Large intestine (tissue), 3 donors: ENCODE measurements around the gene HIF1A. TPM values are rescaled to one million over a fixed set of nuclear protein-coding genes. Genes with fewer than 3 reads are reported as not detected.
"Not testable (repeated sequence)": the region's sequence is repeated elsewhere in the genome, so short reads cannot be mapped to it uniquely, and the experiment has no call there.

Source experiments
- DNase-seq, 2 donors: peaks; one replicate each; pipeline versions ENCODE4 v3.0.0 to v3.0.0-alpha.2; 2013
- H3K27ac ChIP-seq: one replicate; pipeline ENCODE4 v1.5.1; 2013; ENCODE audit warnings: low read length
- H3K27me3 ChIP-seq: 2 replicates; pipeline ENCODE4 v1.6.1; 2013; ENCODE audit warnings: low read length; ENCODE audit not compliant: control insufficient read depth, insufficient read depth
- H3K36me3 ChIP-seq: 2 replicates; pipeline ENCODE4 v1.6.1; 2013; ENCODE audit warnings: low read length; ENCODE audit not compliant: control insufficient read depth, insufficient read depth
- H3K4me1 ChIP-seq: one replicate; pipeline ENCODE4 v1.6.1; 2013; ENCODE audit warnings: low read length; ENCODE audit not compliant: control insufficient read depth, insufficient read depth
- H3K4me3 ChIP-seq: one replicate; pipeline ENCODE4 v1.5.1; 2013; ENCODE audit warnings: low read length
- H3K9me3 ChIP-seq: one replicate; pipeline ENCODE4 v1.6.1; 2013; ENCODE audit warnings: mild to moderate bottlenecking, low read depth, low read length, moderate library complexity; ENCODE audit not compliant: control insufficient read depth
- WGBS: methylation state at CpG from one replicate; pipeline ENCODE4 v1.1.5; 2013; ENCODE audit warnings: low lambda C conversion rate; ENCODE audit not compliant: insufficient coverage; 5-methylcytosine and 5-hydroxymethylcytosine counted together
- polyA plus RNA-seq: library from polyadenylated mRNA; unstranded; fragments of 120-200 nt; gene quantifications from one replicate; pipeline ENCODE4 v1.2.1, GENCODE V29; 2013

Gene HIF1A
- polyA plus RNA-seq, 1 donor, result 56.7 TPM

DNA sequence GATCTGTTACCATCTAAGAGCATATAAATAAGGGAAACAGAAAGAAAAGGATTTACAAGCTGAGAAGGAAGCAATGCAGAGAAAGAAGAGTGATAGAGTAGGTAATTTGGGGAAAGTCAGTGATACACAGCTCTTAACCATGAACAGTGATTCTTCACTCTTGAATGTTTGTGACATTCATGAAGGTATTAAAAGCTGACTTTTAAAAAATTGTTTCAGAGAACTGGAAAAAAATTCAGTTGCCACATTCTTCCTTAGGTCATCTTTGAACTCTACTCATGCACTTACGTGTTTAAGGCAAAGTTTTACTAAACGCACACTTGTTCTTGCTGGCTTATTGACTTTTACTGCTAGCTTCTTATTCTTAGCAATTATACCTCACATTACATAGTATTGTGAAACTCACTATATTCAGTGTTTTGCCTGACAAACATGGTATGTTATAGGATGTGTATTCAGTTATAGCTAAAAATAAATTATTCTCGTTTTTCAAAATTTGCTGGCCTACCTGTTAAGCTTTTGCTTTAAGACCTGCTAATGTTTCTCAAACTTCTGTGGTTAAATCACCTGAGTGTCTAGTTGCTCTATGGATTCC is 10.9 kb downstream of the HIF1A start:
- no peak overlapping the region for H3K4me3 ChIP-seq
- H3K4me1 ChIP-seq, result no peaks in the 10 kb centered on the region

DNA sequence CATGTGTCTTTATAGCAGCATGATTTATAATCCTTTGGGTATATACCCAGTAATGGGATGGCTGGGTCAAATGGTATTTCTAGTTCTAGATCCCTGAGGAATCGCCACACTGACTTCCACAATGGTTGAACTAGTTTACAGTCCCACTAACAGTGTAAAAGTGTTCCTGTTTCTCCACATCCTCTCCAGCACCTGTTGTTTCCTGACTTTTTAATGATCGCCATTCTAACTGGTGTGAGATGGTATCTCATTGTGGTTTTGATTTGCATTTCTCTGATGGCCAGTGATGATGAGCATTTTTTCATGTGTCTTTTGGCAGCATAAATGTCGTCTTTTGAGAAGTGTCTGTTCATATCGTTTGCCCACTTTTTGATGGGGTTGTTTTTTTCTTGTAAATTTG is 12.5 kb downstream of the HIF1A start:
- DNase-seq, H3K27me3 ChIP-seq, H3K4me3 ChIP-seq, H3K4me1 ChIP-seq, H3K36me3 ChIP-seq, H3K9me3 ChIP-seq, H3K27ac ChIP-seq: not testable (repeated sequence)
- WGBS, result no CpG with 5 or more reads among the region's 4 CpGs

More for the DNA sequence above, 10.9 kb downstream of the HIF1A start:
- no peaks in the 10 kb centered on the region for H3K9me3 ChIP-seq
- H3K27me3 ChIP-seq, result no peaks in the 10 kb centered on the region
- no peak overlapping the region for H3K27ac ChIP-seq
- H3K36me3 ChIP-seq, result no peaks in the 10 kb centered on the region
- 57% methylated on average over 1 of the region's 3 CpGs for WGBS
- DNase-seq, result no peak

DNA sequence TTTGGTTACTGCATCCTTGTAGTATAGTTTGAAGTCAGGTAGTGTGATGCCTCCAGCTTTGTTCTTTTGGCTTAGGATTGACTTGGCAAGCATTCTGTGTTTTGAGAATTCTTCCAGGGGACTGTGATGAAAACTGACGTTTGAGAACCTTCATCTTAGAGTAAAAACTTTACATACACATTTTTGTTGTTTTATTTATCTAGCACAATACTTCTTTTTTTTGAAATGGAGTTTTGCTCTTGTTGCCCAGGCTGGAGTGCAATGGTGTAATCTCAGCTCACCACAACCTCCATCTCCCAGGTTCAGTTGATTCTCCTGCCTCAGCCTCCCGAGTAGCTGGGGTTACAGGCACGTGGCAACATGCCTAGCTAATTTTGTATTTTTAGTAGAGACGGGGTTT is 13.4 kb downstream of the HIF1A start:
- not testable (repeated sequence) for H3K4me1 ChIP-seq, H3K36me3 ChIP-seq, H3K27me3 ChIP-seq, DNase-seq, H3K9me3 ChIP-seq, H3K4me3 ChIP-seq, H3K27ac ChIP-seq
- WGBS, result 71% methylated on average over 1 of the region's 4 CpGs

DNA sequence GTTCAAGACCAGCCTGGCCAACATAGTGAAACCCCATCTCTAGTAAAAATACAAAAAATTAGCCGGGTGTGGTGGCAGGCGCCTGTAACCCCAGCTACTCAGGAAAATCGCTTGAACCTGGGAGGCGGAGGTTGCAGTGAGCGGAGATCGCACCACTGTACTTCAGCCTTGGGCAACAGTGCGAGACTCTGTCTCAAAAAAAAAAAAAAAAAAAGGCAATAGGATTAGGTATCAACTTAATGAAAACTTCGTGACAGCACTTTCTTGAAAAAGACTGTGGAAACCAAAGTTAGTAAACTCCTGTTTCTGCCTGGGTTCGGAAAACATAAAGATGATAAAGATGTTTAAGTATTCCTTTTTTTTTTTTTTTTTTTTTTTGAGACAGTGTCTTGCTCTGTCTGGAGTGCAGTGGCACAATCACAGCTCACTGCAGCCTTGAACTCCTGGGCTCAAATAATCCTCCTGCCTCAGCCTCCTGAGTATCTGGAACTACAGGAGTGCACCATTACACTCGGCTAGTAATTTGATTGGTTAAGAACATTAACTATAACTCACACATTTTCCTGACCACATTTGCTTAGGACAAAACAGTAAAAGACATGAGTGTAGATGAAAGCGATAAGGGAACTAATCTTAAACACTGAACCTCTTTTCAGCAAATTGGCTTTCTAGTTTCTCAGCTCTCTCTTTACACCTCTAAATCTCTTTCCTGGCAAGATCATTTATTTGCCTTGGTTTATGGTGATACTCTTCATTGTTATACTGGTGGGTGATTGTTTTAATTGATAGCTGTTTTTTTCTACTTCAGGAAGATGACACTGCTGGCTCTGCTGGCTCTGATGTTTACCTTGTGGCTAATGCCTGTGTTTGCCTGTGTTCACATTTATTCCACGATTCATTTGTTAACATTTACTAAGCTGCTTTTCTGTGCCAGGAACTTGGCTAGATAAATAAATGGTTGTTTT is 15.8 kb downstream of the HIF1A start:
- Histone ChIP-seq H3K9me3 (no peaks in the 10 kb centered on the region), H3K27me3 (no peaks in the 10 kb centered on the region), H3K4me3 (no peak overlapping the region), H3K27ac (no peak overlapping the region), H3K36me3 (no peaks in the 10 kb centered on the region), H3K4me1 (no peaks in the 10 kb centered on the region)
- DNase-seq, result no peak
- 100% methylated on average over 2 of the region's 12 CpGs for WGBS

DNA sequence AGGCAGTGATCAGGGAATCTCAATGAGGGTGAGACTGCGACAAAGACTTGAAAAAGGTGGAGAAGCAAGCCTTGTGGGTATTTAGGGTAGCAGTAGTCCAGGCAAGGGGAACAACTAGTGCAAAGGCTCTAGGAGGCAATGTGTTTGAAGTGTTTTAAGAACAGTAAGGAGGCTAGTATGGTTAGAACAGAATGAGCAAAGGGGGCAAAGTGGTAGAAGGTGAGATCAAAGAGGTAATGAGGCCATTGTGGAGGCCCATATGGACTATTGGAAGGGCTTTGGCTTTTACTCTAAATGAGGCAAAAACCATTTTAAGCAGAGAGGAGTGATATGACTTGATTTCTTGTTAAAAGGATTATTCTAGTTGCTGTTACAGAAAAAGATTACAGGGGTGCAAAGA is 16.8 kb downstream of the HIF1A start:
- Histone ChIP-seq H3K27me3 (no peaks in the 10 kb centered on the region), H3K4me3 (no peak overlapping the region), H3K4me1 (no peaks in the 10 kb centered on the region), H3K27ac (no peak overlapping the region), H3K36me3 (no peaks in the 10 kb centered on the region), H3K9me3 (no peaks in the 10 kb centered on the region)
- DNase-seq, result no peak
- whole genome bisulfite sequencing, result 100% methylated on average over 1 of the region's 1 CpG

DNA sequence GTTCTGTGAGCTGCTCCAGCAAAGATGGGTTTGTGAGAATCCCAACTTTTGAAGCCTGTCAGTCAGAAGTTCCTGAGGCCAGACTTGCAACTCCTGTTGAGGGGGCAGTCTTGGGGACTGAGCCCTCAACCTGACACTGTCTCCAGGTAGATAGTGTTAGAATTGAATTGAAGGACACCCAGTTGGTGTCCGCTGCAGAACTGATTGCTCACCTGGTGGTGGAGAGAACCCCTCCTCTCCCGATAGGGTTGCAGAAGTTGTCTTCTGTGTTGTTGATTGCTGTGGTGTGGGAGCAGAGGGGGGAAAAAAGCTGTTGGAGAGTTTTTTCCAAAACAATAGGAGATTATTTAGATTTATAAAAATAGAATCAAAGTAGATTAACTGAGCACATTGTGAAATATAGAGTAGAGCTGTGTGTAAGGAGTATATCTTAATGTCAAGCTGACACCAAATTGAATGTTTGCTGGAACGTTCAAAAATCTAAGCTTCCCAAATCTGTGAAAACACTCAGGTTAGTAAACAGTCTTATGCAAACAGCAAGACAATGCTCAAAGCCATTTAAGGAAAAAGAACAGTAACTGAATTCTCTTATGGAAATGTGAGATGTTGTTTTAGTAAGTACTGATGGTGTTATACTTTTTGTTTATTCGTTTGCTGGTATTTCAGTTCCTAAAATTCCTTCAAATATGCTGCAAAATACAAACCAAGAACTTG is 18.6 kb downstream of the HIF1A start:
- no CpG with 5 or more reads among the region's 4 CpGs for whole genome bisulfite sequencing
- DNase-seq, result no peak
- Histone ChIP-seq H3K27me3 (no peaks in the 10 kb centered on the region), H3K36me3 (no peaks in the 10 kb centered on the region), H3K9me3 (no peaks in the 10 kb centered on the region), H3K4me1 (no peaks in the 10 kb centered on the region), H3K4me3 (no peak overlapping the region), H3K27ac (no peak overlapping the region)

DNA sequence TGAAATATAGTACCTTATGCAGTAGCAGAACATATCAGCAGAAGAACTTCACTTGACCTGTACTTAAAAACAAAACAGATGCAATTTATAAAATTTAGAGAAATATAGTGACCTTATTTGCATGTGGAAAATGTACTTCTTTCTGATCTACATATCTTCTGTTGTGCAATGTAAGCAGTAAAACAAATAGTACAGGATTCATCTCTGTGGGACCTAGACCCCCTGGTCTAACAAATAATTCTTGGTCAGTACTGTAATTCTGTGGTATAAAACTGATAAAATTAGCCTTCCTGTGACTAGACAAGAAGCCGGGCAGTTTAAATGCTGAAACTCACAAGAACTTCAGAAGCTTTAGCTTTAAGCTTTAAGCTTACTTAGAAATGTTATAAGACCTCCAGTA is 21.6 kb downstream of the HIF1A start:
- Histone ChIP-seq H3K27me3 (no peaks in the 10 kb centered on the region), H3K4me3 (no peak overlapping the region), H3K4me1 (no peaks in the 10 kb centered on the region), H3K36me3 (peaks cover 3% of the 10 kb centered on the region), H3K9me3 (no peaks in the 10 kb centered on the region), H3K27ac (no peak overlapping the region)
- 80% methylated on average over 1 of the region's 1 CpG for WGBS
- no peak for DNase-seq

DNA sequence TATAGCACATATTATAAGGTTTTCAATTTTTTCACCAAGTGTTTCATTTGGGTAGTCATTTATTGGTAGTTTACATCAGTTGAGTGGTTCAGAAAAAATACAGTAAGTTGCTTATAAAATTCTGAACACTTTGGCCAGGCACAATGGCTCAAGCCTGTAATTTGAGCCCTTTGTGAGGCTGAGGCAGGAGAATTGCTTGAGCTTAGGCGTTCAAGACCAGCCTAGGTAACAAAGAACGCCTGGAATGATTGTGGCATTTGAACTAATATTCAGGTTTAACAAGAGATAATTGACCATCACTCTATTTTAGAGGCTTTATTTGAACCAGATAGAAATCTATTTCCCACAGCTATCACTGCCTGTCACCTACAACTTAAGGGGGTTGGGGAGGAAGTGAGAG is 22.7 kb downstream of the HIF1A start:
- Histone ChIP-seq H3K36me3 (peaks cover 9% of the 10 kb centered on the region), H3K4me1 (no peaks in the 10 kb centered on the region), H3K9me3 (no peaks in the 10 kb centered on the region), H3K27me3 (no peaks in the 10 kb centered on the region), H3K27ac (no peak overlapping the region), H3K4me3 (no peak overlapping the region)
- DNase-seq, result no peak
- no CpG with 5 or more reads among the region's 2 CpGs for WGBS

DNA sequence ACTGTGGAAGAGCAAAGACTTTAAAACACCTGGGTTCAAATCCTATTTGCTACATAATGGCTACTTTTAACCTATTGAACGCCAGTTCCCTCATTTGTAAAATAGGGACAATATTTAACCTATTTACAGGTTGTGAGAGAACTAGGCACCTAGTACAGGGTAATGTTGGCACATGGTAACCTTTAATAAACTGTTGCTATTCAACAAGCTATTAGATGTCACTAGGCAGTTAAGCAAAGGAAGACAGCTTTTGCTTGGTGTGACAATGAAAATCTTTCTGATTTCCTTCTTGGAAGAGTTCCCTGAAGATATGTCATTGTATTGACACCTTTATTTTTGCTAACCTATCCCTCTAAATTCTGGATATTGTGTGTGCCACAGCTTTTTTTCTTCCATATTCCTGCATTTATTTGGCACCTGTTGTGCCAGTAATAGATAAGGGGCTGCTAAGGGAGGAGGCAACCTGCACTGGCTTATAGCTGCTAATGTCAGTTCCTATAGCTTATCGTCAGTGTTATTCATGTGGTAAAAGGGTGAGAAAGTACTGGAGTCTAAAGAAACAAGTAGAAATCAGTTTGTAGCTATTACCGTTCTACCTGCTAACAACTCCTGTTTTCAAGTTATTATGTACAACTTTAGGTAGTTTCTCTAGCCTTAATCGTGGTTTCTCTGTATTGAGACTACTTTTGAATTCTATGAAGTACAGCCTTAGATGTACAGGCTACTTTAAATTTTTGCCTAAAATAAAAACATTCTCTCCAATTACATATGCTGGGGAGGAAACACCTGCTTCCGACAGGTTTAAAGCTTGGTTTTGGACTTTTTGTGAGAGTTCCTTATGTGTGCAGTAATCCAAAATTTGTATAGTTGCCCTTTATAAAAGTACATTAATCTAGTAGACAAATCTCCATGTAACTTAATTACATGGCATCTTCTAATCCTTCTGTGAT is 24.3 kb downstream of the HIF1A start:
- no peaks in the 10 kb centered on the region for H3K9me3 ChIP-seq
- H3K4me1 ChIP-seq, result no peaks in the 10 kb centered on the region
- H3K27ac ChIP-seq, result no peak overlapping the region
- peaks cover 15% of the 10 kb centered on the region for H3K36me3 ChIP-seq
- H3K27me3 ChIP-seq, result no peaks in the 10 kb centered on the region
- WGBS, result 79% methylated on average over 2 of the region's 5 CpGs
- DNase-seq, result no peak
- no peak overlapping the region for H3K4me3 ChIP-seq

DNA sequence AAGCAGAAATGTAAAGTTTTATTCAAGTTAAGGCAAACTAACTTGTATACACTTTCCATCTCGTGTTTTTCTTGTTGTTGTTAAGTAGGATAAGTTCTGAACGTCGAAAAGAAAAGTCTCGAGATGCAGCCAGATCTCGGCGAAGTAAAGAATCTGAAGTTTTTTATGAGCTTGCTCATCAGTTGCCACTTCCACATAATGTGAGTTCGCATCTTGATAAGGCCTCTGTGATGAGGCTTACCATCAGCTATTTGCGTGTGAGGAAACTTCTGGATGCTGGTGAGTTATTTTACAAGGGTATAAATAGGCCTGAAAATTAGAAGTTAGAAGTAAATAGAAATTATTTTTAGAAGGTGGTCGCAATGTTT is 25.0 kb downstream of the HIF1A start:
- no peaks in the 10 kb centered on the region for H3K4me1 ChIP-seq
- H3K27me3 ChIP-seq, result no peaks in the 10 kb centered on the region
- H3K36me3 ChIP-seq, result peaks cover 17% of the 10 kb centered on the region
- H3K9me3 ChIP-seq, result no peaks in the 10 kb centered on the region
- WGBS, result 75% methylated on average over 2 of the region's 9 CpGs
- no peak overlapping the region for H3K4me3 ChIP-seq
- DNase-seq, result no peak
- H3K27ac ChIP-seq, result no peak overlapping the region
